Measurements from ENCODE around the gene MAP3K8. TPM values are rescaled to one million over a fixed set of nuclear protein-coding genes. Genes with fewer than 3 reads are reported as not detected.

The MAP3K8 gene
- total RNA-seq, 1 experiment from 2014 or later: 13.8 TPM

GRCh38 chr10:30491916-30492515 lies 58.0 kb downstream of the MAP3K8 start (continued):
- TF ChIP-seq STAT6 (CRISPR knock-in tag; conservative IDR thresholded peaks at IDR 0.05; ENCODE audit: low read depth): no peak

GRCh38 chr10:30493609-30494530 lies 59.9 kb downstream of the MAP3K8 start:
- H3K9me3 Mint-ChIP-seq: no peaks in the 10 kb centered on the region
- no peak overlapping the region for H3K27ac Mint-ChIP-seq
- DNase-seq (ENCODE audit: low spot score): no peak
- H3K4me1 Mint-ChIP-seq: peaks cover 10% of the 10 kb centered on the region
- POLR2A ChIA-PET: no interaction called here
- ATAC-seq: no peak
- no peaks in the 10 kb centered on the region for H3K36me3 Mint-ChIP-seq
- TF ChIP-seq IRF2 (CRISPR knock-in tag; IDR thresholded peaks at IDR 0.05; ENCODE audit: borderline replicate concordance, low read depth) (no peak), TEAD1 (CRISPR knock-in tag; IDR thresholded peaks at IDR 0.05) (no peak), NFATC4 (CRISPR knock-in tag; IDR thresholded peaks at IDR 0.05) (no peak), ZNF232 (CRISPR knock-in tag; IDR thresholded peaks at IDR 0.05) (no peak), JAZF1 (CRISPR knock-in tag; IDR thresholded peaks at IDR 0.05) (no peak), ZNF671 (CRISPR knock-in tag; IDR thresholded peaks at IDR 0.05) (no peak), FOXP4 (CRISPR knock-in tag; IDR thresholded peaks at IDR 0.05) (no peak)
- H3K27me3 Mint-ChIP-seq (ENCODE audit: low read depth): peaks cover 3% of the 10 kb centered on the region; the same call in 1 of the 2 replicates
- H3K4me3 Mint-ChIP-seq: no peak overlapping the region
- CTCF ChIA-PET: interaction anchor here (1.2 to 1.5 kb wide), 2 partner anchors 56 to 134 kb away, joined by 3 to 5 read pairs; no protein-coding TSS in a partner anchor

GRCh38 chr10:30494558-30494957 lies 60.6 kb downstream of the MAP3K8 start:
- CTCF ChIA-PET: interaction anchor here (1.2 to 1.5 kb wide), 2 partner anchors 57 to 135 kb away, joined by 3 to 5 read pairs; no protein-coding TSS in a partner anchor
- no peaks in the 10 kb centered on the region for H3K36me3 Mint-ChIP-seq
- DNase-seq (ENCODE audit: low spot score) (no peak), ATAC-seq (no peak)
- H3K4me1 Mint-ChIP-seq: peaks cover 6% of the 10 kb centered on the region
- H3K27ac Mint-ChIP-seq: no peak overlapping the region
- H3K4me3 Mint-ChIP-seq: no peak overlapping the region
- H3K9me3 Mint-ChIP-seq: no peaks in the 10 kb centered on the region
- POLR2A ChIA-PET: no interaction called here
- H3K27me3 Mint-ChIP-seq (ENCODE audit: low read depth): peaks cover 3% of the 10 kb centered on the region; the same call in 1 of the 2 replicates
- TF ChIP-seq E2F1 (CRISPR knock-in tag; IDR thresholded peaks at IDR 0.05) (no peak), SP1 (CRISPR knock-in tag; conservative IDR thresholded peaks at IDR 0.05) (no peak), RORB (CRISPR knock-in tag; IDR thresholded peaks at IDR 0.05) (no peak), ATF3 (CRISPR knock-in tag; conservative IDR thresholded peaks at IDR 0.05) (no peak), ESRRA (CRISPR knock-in tag; IDR thresholded peaks at IDR 0.05; ENCODE audit: borderline replicate concordance) (no peak), PRDM15 (CRISPR knock-in tag; IDR thresholded peaks at IDR 0.05) (no peak), MAX (CRISPR knock-in tag; IDR thresholded peaks at IDR 0.05) (no peak), TCF7 (CRISPR knock-in tag; IDR thresholded peaks at IDR 0.05; ENCODE audit: low read depth) (no peak)
